K562 (cell line): ENCODE measurements around the gene MATN4.

ENCODE experiments used
- DMBX1 ChIP-seq: fragments of 250-450 bp; sonication (Bioruptor Pico); IDR thresholded peaks from 2 replicates; pipeline ENCODE4 v1.8.0; 2022; ENCODE audit warnings: inconsistent platforms, mild to moderate bottlenecking, moderate library complexity, borderline replicate concordance
- ELF4 ChIP-seq: fragments of 450-650 bp; formaldehyde crosslinking; IDR thresholded peaks from 2 replicates; pipeline ENCODE4 v1.4.0; 2022; ENCODE audit warnings: missing genetic modification characterization
- FOXJ3 ChIP-seq: sonication (generic); formaldehyde crosslinking; IDR thresholded peaks from 2 replicates; pipeline ENCODE4 v1.4.0; 2020; ENCODE audit warnings: mild to moderate bottlenecking, missing genetic modification reagents
- FOXK1 ChIP-seq: sonication (generic); formaldehyde crosslinking; IDR thresholded peaks from 2 replicates; pipeline ENCODE4 v1.8.0; 2022; ENCODE audit warnings: missing genetic modification reagents, mild to moderate bottlenecking, borderline replicate concordance
- MAFK ChIP-seq: IDR thresholded peaks from 2 replicates; pipeline ENCODE4 v1.6.1; 2011; ENCODE audit warnings: low read length, improper control_type of control experiment
- MTA3 ChIP-seq: fragments of 450-650 bp; formaldehyde crosslinking; IDR thresholded peaks from 2 replicates; pipeline ENCODE4 v1.6.1; 2017; ENCODE audit warnings: mild to moderate bottlenecking, borderline replicate concordance
- PRPF4 ChIP-seq: fragments of 200-400 bp; formaldehyde crosslinking; IDR thresholded peaks from one replicate; pipeline ENCODE4 v1.6.1; 2017; ENCODE audit warnings: low read length, low read depth, mild to moderate bottlenecking; ENCODE audit not compliant: insufficient read depth, poor library complexity, severe bottlenecking
- TF ChIP-seq, protein P1 (sequence below), 3 experiments: IDR thresholded peaks in 2 of 3; conservative IDR thresholded peaks in 1 of 3; 2 replicates each; pipeline ENCODE4 v1.5.1; 2011 to 2012; ENCODE audit warnings: low read length in 3 of 3, mild to moderate bottlenecking in 3 of 3, control low read depth in 2 of 3, improper control_type of control experiment in 1 of 3, inconsistent platforms in 1 of 3, low read depth in 1 of 3, mixed read lengths in 1 of 3, moderate library complexity in 1 of 3; ENCODE audit not compliant: insufficient read depth in 2 of 3
- TF ChIP-seq, protein P2 (sequence below), 2 experiments: IDR thresholded peaks in 1 of 2; conservative IDR thresholded peaks in 1 of 2; 2 replicates each; pipeline ENCODE4 v1.6.1; 2016; ENCODE audit warnings: low read depth in 2 of 2, mild to moderate bottlenecking in 1 of 2, missing compliant biosample characterization in 1 of 2, missing genetic modification characterization in 1 of 2, moderate library complexity in 1 of 2
- TF ChIP-seq, protein P3 (sequence below): sonication (generic); formaldehyde crosslinking; IDR thresholded peaks from 2 replicates; pipeline ENCODE4 v1.5.0; 2020; ENCODE audit warnings: missing genetic modification reagents
- TF ChIP-seq, protein P4 (sequence below): fragments of 450-650 bp; formaldehyde crosslinking; IDR thresholded peaks from 2 replicates; pipeline ENCODE4 v1.4.0; 2020; ENCODE audit warnings: mild to moderate bottlenecking, moderate library complexity

DNA sequence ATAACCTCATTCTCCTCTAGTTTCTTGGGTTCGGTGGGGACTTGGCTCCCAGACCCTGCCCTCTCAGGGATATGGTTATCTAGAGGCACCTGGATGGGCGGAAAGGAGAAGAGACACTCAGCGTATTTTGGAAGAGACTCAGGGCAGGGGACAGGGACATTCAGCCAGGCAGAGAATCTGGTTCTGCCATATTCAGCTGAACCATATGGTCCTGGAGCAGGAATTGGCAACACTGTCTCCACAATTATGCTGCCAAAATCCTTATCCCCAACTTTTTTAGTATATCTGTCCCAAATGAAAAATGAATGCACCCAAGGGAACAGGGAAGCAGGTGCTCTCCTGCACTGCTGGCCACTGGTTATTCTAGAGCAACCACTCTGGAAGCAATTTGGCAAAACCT is 22.4 kb upstream of the MATN4 start:
- TF ChIP-seq DMBX1 = no peak
- TF ChIP-seq ELF4 (CRISPR knock-in tag) = no peak
- TF ChIP-seq PRPF4 = no peak
- TF ChIP-seq MAFK = no peak
- TF ChIP-seq, protein P1, sequence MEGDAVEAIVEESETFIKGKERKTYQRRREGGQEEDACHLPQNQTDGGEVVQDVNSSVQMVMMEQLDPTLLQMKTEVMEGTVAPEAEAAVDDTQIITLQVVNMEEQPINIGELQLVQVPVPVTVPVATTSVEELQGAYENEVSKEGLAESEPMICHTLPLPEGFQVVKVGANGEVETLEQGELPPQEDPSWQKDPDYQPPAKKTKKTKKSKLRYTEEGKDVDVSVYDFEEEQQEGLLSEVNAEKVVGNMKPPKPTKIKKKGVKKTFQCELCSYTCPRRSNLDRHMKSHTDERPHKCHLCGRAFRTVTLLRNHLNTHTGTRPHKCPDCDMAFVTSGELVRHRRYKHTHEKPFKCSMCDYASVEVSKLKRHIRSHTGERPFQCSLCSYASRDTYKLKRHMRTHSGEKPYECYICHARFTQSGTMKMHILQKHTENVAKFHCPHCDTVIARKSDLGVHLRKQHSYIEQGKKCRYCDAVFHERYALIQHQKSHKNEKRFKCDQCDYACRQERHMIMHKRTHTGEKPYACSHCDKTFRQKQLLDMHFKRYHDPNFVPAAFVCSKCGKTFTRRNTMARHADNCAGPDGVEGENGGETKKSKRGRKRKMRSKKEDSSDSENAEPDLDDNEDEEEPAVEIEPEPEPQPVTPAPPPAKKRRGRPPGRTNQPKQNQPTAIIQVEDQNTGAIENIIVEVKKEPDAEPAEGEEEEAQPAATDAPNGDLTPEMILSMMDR (IDR thresholded peaks at IDR 0.05 in 2 of 3, conservative IDR thresholded peaks at IDR 0.05 in 1 of 3; ENCODE audit: insufficient read depth in 2 of 3, low read depth in 1 of 3, low read length in 3 of 3) = no peak
- TF ChIP-seq, protein P2, sequence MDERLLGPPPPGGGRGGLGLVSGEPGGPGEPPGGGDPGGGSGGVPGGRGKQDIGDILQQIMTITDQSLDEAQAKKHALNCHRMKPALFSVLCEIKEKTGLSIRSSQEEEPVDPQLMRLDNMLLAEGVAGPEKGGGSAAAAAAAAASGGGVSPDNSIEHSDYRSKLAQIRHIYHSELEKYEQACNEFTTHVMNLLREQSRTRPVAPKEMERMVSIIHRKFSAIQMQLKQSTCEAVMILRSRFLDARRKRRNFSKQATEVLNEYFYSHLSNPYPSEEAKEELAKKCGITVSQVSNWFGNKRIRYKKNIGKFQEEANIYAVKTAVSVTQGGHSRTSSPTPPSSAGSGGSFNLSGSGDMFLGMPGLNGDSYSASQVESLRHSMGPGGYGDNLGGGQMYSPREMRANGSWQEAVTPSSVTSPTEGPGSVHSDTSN (CRISPR knock-in tag; IDR thresholded peaks at IDR 0.05; ENCODE audit: low read depth) = no peak
- TF ChIP-seq, protein P2 (tag; conservative IDR thresholded peaks at IDR 0.05; ENCODE audit: low read depth) = no peak
- TF ChIP-seq FOXJ3 = no peak
- TF ChIP-seq, protein P3, sequence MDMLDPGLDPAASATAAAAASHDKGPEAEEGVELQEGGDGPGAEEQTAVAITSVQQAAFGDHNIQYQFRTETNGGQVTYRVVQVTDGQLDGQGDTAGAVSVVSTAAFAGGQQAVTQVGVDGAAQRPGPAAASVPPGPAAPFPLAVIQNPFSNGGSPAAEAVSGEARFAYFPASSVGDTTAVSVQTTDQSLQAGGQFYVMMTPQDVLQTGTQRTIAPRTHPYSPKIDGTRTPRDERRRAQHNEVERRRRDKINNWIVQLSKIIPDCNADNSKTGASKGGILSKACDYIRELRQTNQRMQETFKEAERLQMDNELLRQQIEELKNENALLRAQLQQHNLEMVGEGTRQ (CRISPR knock-in tag) = no peak
- TF ChIP-seq MTA3 = no peak
- no peak for TF ChIP-seq FOXK1 (CRISPR knock-in tag)
- TF ChIP-seq, protein P4, sequence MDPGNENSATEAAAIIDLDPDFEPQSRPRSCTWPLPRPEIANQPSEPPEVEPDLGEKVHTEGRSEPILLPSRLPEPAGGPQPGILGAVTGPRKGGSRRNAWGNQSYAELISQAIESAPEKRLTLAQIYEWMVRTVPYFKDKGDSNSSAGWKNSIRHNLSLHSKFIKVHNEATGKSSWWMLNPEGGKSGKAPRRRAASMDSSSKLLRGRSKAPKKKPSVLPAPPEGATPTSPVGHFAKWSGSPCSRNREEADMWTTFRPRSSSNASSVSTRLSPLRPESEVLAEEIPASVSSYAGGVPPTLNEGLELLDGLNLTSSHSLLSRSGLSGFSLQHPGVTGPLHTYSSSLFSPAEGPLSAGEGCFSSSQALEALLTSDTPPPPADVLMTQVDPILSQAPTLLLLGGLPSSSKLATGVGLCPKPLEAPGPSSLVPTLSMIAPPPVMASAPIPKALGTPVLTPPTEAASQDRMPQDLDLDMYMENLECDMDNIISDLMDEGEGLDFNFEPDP = no peak
